Esophagus muscularis mucosa (tissue), 3 donors: ENCODE results near the gene MAPK12.

ENCODE experiments used
- CTCF ChIP-seq, 3 experiments: fragments of 200-600 bp in 2 of 3; fragments of 450-650 bp in 1 of 3; sonication (generic) in 2 of 3; IDR thresholded peaks; one replicate each; pipeline ENCODE4 v1.5.1; 2017 to 2019; ENCODE audit warnings: antibody characterized with exemption in 3 of 3, mild to moderate bottlenecking in 2 of 3, moderate library complexity in 1 of 3
- POLR2AphosphoS5 ChIP-seq, 2 donors: sonication (generic); formaldehyde crosslinking; IDR thresholded peaks; one replicate each; pipeline ENCODE4 v1.6.1; 2017; ENCODE audit warnings: antibody characterized with exemption in 2 of 2

DNA sequence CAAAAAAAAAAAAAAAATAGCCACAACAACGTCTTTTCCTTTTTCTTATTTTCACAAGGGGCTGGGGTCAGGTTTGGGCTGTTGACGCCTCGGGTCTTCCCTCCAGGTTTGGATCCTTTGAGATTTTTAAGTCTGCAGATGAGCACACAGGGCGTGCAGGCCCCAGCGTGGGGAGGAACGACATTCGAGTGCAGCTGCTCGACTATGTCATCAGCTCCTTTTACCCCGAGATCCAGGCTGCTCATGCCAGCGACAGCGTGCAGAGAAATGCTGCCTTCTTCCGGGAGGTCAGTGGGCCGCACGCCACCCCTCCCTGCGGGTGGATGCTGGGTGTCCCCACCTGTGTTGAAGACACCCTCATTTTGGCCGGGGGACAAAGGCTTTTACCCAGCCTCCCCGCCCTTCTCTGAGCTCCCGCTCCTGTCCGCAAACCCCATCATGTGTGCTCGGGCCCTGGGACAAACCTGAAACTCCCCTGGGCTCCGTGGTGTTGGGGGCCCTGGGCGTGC lies 53.0 kb downstream of the MAPK12 start:
- TF ChIP-seq CTCF (IDR thresholded peaks at IDR 0.05) (no peak), POLR2AphosphoS5 (IDR thresholded peaks at IDR 0.05) (no peak)
